ENCODE data around the gene AKR1C3. TPM values are rescaled to one million over a fixed set of nuclear protein-coding genes. Genes with fewer than 3 reads are reported as not detected.
"Not testable (repeated sequence)": the region's sequence is repeated elsewhere in the genome, so short reads cannot be mapped to it uniquely, and the experiment has no call there.

AKR1C3 gene
- polyA plus RNA-seq, 4 donors = 10.9 to 869 (median 449) TPM

- Histone ChIP-seq H3K4me3 (ENCODE audit: low read depth in 1 of 3, low read length in 3 of 3) (no peak overlapping the region), H3K27ac (ENCODE audit: low read depth in 1 of 3, low read length in 2 of 3) (no peak overlapping the region), H3K9me3 (ENCODE audit: control insufficient read depth in 2 of 2, insufficient read depth in 1 of 2, low read depth in 1 of 2, low read length in 1 of 2) (peaks cover 0 to 3% of the 10 kb centered on the region in 2 donors), H3K27me3 (ENCODE audit: control insufficient read depth in 3 of 3, insufficient read depth in 3 of 3, low read length in 3 of 3) (no peaks in the 10 kb centered on the region), H3K4me1 (ENCODE audit: control insufficient read depth in 3 of 3, insufficient read depth in 2 of 3, low read depth in 1 of 3, low read length in 2 of 3) (no peaks in the 10 kb centered on the region), H3K36me3 (ENCODE audit: control insufficient read depth in 3 of 3, insufficient read depth in 2 of 3, low read depth in 1 of 3, low read length in 3 of 3) (peaks cover 0 to 6% (median 6%) of the 10 kb centered on the region in 3 donors)
- no peak for DNase-seq
- no peak for FAIRE-seq
- WGBS, 3 donors = 64 to 83% (median 70%) methylated on average over 7 to 8 of the region's 8 CpGs
Measured at GRCh38 chr10:5107860-5108526, 13.8 kb downstream of the AKR1C3 start.

- WGBS, 3 donors = 28 to 54% (median 45%) methylated on average over 3 of the region's 3 CpGs
- FAIRE-seq = no peak
Measured at GRCh38 chr10:5108658-5109416, 14.6 kb downstream of the AKR1C3 start.

GRCh38 chr10:5109861-5110260, 15.6 kb downstream of the AKR1C3 start:
- FAIRE-seq; DNase-seq; H3K27ac ChIP-seq (ENCODE audit: low read depth in 1 of 3, low read length in 2 of 3); H3K27me3 ChIP-seq (ENCODE audit: control insufficient read depth in 3 of 3, insufficient read depth in 3 of 3, low read length in 3 of 3); H3K4me1 ChIP-seq (ENCODE audit: control insufficient read depth in 3 of 3, insufficient read depth in 2 of 3, low read depth in 1 of 3, low read length in 2 of 3); H3K36me3 ChIP-seq (ENCODE audit: control insufficient read depth in 3 of 3, insufficient read depth in 2 of 3, low read depth in 1 of 3, low read length in 3 of 3); H3K4me3 ChIP-seq (ENCODE audit: low read depth in 1 of 3, low read length in 3 of 3); H3K9me3 ChIP-seq (ENCODE audit: control insufficient read depth in 2 of 2, insufficient read depth in 1 of 2, low read depth in 1 of 2, low read length in 1 of 2): not testable (repeated sequence)
- WGBS, 3 donors = 88 to 90% (median 89%) methylated on average over 5 to 12 of the region's 12 CpGs

More at GRCh38 chr10:5108658-5109416, 14.6 kb downstream of the AKR1C3 start:
- peaks cover 0 to 6% (median 6%) of the 10 kb centered on the region in 3 donors for H3K36me3 ChIP-seq (ENCODE audit: control insufficient read depth in 3 of 3, insufficient read depth in 2 of 3, low read depth in 1 of 3, low read length in 3 of 3)
- no peak for DNase-seq
- H3K4me3 ChIP-seq (ENCODE audit: low read depth in 1 of 3, low read length in 3 of 3) = no peak overlapping the region
- no peaks in the 10 kb centered on the region for H3K27me3 ChIP-seq (ENCODE audit: control insufficient read depth in 3 of 3, insufficient read depth in 3 of 3, low read length in 3 of 3)
- no peaks in the 10 kb centered on the region for H3K4me1 ChIP-seq (ENCODE audit: control insufficient read depth in 3 of 3, insufficient read depth in 2 of 3, low read depth in 1 of 3, low read length in 2 of 3)
- H3K27ac ChIP-seq (ENCODE audit: low read depth in 1 of 3, low read length in 2 of 3) = no peak overlapping the region
- H3K9me3 ChIP-seq (ENCODE audit: control insufficient read depth in 2 of 2, insufficient read depth in 1 of 2, low read depth in 1 of 2, low read length in 1 of 2) = no peaks in the 10 kb centered on the region

GRCh38 chr10:5116621-5117020, 22.4 kb downstream of the AKR1C3 start:
- no peaks in the 10 kb centered on the region for H3K4me1 ChIP-seq (ENCODE audit: control insufficient read depth in 3 of 3, insufficient read depth in 2 of 3, low read depth in 1 of 3, low read length in 2 of 3)
- H3K36me3 ChIP-seq (ENCODE audit: control insufficient read depth in 3 of 3, insufficient read depth in 2 of 3, low read depth in 1 of 3, low read length in 3 of 3) = no peaks in the 10 kb centered on the region
- 73 to 91% (median 76%) methylated on average over 5 of the region's 5 CpGs for WGBS, 3 donors
- DNase-seq (no peak), FAIRE-seq (no peak)
- no peak overlapping the region for H3K27ac ChIP-seq (ENCODE audit: low read depth in 1 of 3, low read length in 2 of 3)
- no peak overlapping the region for H3K4me3 ChIP-seq (ENCODE audit: low read depth in 1 of 3, low read length in 3 of 3)
- H3K9me3 ChIP-seq (ENCODE audit: control insufficient read depth in 2 of 2, insufficient read depth in 1 of 2, low read depth in 1 of 2, low read length in 1 of 2) = peaks cover 0 to 20% of the 10 kb centered on the region in 2 donors
- no peaks in the 10 kb centered on the region for H3K27me3 ChIP-seq (ENCODE audit: control insufficient read depth in 3 of 3, insufficient read depth in 3 of 3, low read length in 3 of 3)

- no peaks in the 10 kb centered on the region for H3K4me1 ChIP-seq (ENCODE audit: control insufficient read depth in 3 of 3, insufficient read depth in 2 of 3, low read depth in 1 of 3, low read length in 2 of 3)
- no peak overlapping the region for H3K27ac ChIP-seq (ENCODE audit: low read depth in 1 of 3, low read length in 2 of 3)
- no peaks in the 10 kb centered on the region for H3K36me3 ChIP-seq (ENCODE audit: control insufficient read depth in 3 of 3, insufficient read depth in 2 of 3, low read depth in 1 of 3, low read length in 3 of 3)
- no peak overlapping the region for H3K4me3 ChIP-seq (ENCODE audit: low read depth in 1 of 3, low read length in 3 of 3)
- FAIRE-seq (no peak), DNase-seq (no peak)
- no peaks in the 10 kb centered on the region for H3K27me3 ChIP-seq (ENCODE audit: control insufficient read depth in 3 of 3, insufficient read depth in 3 of 3, low read length in 3 of 3)
- WGBS, 3 donors = 60 to 87% (median 62%) methylated on average over 3 of the region's 3 CpGs
- H3K9me3 ChIP-seq (ENCODE audit: control insufficient read depth in 2 of 2, insufficient read depth in 1 of 2, low read depth in 1 of 2, low read length in 1 of 2) = peaks cover 0 to 20% of the 10 kb centered on the region in 2 donors
Measured at GRCh38 chr10:5117026-5117425, 22.8 kb downstream of the AKR1C3 start.

GRCh38 chr10:5119997-5120396, 25.8 kb downstream of the AKR1C3 start:
- not testable (repeated sequence) for H3K27ac ChIP-seq (ENCODE audit: low read depth in 1 of 3, low read length in 2 of 3); H3K27me3 ChIP-seq (ENCODE audit: control insufficient read depth in 3 of 3, insufficient read depth in 3 of 3, low read length in 3 of 3); H3K4me3 ChIP-seq (ENCODE audit: low read depth in 1 of 3, low read length in 3 of 3); H3K4me1 ChIP-seq (ENCODE audit: control insufficient read depth in 3 of 3, insufficient read depth in 2 of 3, low read depth in 1 of 3, low read length in 2 of 3); H3K36me3 ChIP-seq (ENCODE audit: control insufficient read depth in 3 of 3, insufficient read depth in 2 of 3, low read depth in 1 of 3, low read length in 3 of 3); FAIRE-seq; DNase-seq
- WGBS, 3 donors = 82 to 88% (median 88%) methylated on average over 5 of the region's 5 CpGs
- peaks cover 0 to 20% of the 10 kb centered on the region in 2 donors for H3K9me3 ChIP-seq (ENCODE audit: control insufficient read depth in 2 of 2, insufficient read depth in 1 of 2, low read depth in 1 of 2, low read length in 1 of 2)

GRCh38 chr10:5123886-5124285, 29.7 kb downstream of the AKR1C3 start:
- DNase-seq = no peak
- H3K27me3 ChIP-seq (ENCODE audit: control insufficient read depth in 3 of 3, insufficient read depth in 3 of 3, low read length in 3 of 3) = peaks cover 0 to 2% (median 0%) of the 10 kb centered on the region in 3 donors

GRCh38 chr10:5125315-5126044, 31.3 kb downstream of the AKR1C3 start:
- Histone ChIP-seq H3K4me3 (ENCODE audit: low read depth in 1 of 3, low read length in 3 of 3) (no peak overlapping the region), H3K36me3 (ENCODE audit: control insufficient read depth in 3 of 3, insufficient read depth in 2 of 3, low read depth in 1 of 3, low read length in 3 of 3) (no peaks in the 10 kb centered on the region), H3K27me3 (ENCODE audit: control insufficient read depth in 3 of 3, insufficient read depth in 3 of 3, low read length in 3 of 3) (peaks cover 0 to 2% (median 0%) of the 10 kb centered on the region in 3 donors), H3K27ac (ENCODE audit: low read depth in 1 of 3, low read length in 2 of 3) (no peak overlapping the region), H3K9me3 (ENCODE audit: control insufficient read depth in 2 of 2, insufficient read depth in 1 of 2, low read depth in 1 of 2, low read length in 1 of 2) (peaks cover 0 to 5% of the 10 kb centered on the region in 2 donors), H3K4me1 (ENCODE audit: control insufficient read depth in 3 of 3, insufficient read depth in 2 of 3, low read depth in 1 of 3, low read length in 2 of 3) (no peaks in the 10 kb centered on the region)
- FAIRE-seq (no peak), DNase-seq (no peak)
- WGBS, 3 donors = 69 to 93% (median 88%) methylated on average over 3 of the region's 3 CpGs

More at GRCh38 chr10:5123886-5124285, 29.7 kb downstream of the AKR1C3 start:
- no peak overlapping the region for H3K27ac ChIP-seq (ENCODE audit: low read depth in 1 of 3, low read length in 2 of 3)
- no peak overlapping the region for H3K4me3 ChIP-seq (ENCODE audit: low read depth in 1 of 3, low read length in 3 of 3)
- H3K36me3 ChIP-seq (ENCODE audit: control insufficient read depth in 3 of 3, insufficient read depth in 2 of 3, low read depth in 1 of 3, low read length in 3 of 3) = no peaks in the 10 kb centered on the region
- FAIRE-seq = no peak
- no peaks in the 10 kb centered on the region for H3K4me1 ChIP-seq (ENCODE audit: control insufficient read depth in 3 of 3, insufficient read depth in 2 of 3, low read depth in 1 of 3, low read length in 2 of 3)
- H3K9me3 ChIP-seq (ENCODE audit: control insufficient read depth in 2 of 2, insufficient read depth in 1 of 2, low read depth in 1 of 2, low read length in 1 of 2) = peaks cover 0 to 13% of the 10 kb centered on the region in 2 donors
